Measurements from ENCODE around the gene NRXN3.

The NRXN3 gene

GRCh38 chr14:79089576-79089975, 919.4 kb downstream of the NRXN3 start:
- TF ChIP-seq, protein P1, sequence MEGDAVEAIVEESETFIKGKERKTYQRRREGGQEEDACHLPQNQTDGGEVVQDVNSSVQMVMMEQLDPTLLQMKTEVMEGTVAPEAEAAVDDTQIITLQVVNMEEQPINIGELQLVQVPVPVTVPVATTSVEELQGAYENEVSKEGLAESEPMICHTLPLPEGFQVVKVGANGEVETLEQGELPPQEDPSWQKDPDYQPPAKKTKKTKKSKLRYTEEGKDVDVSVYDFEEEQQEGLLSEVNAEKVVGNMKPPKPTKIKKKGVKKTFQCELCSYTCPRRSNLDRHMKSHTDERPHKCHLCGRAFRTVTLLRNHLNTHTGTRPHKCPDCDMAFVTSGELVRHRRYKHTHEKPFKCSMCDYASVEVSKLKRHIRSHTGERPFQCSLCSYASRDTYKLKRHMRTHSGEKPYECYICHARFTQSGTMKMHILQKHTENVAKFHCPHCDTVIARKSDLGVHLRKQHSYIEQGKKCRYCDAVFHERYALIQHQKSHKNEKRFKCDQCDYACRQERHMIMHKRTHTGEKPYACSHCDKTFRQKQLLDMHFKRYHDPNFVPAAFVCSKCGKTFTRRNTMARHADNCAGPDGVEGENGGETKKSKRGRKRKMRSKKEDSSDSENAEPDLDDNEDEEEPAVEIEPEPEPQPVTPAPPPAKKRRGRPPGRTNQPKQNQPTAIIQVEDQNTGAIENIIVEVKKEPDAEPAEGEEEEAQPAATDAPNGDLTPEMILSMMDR (IDR thresholded peaks at IDR 0.05; ENCODE audit: low read depth, low read length), result no peak
- no peak overlapping the region for H3K4me3 ChIP-seq (ENCODE audit: low read depth, low read length)

DNA sequence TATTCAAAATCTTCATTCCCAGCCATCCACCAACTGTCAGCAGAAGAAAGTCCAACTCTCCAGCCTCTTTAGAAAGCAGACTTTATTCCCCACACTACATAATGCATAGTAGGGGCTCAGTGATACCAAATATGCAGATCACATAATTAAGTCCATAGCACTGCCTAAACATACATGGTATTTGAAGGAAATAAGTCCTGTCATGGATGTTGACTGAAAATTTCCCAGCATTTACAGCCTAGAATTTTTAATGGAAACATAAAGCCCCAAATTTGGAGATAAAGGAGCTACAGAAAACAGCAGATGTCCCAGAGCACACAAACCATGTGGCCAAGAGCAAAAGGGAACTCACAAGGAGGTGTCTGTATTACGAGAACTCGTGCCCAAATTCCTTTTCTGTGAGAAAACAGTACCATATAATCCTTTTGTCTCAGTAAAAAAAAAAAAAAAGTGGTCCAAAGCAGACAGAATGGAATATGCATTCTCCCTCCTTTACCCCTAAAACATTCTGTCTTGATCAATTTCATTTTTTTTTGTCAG, 920.5 kb downstream of the NRXN3 start:
- TF ChIP-seq, protein P1 (IDR thresholded peaks at IDR 0.05; ENCODE audit: low read depth, low read length), result no peak
- no peak overlapping the region for H3K4me3 ChIP-seq (ENCODE audit: low read depth, low read length)

- H3K4me3 ChIP-seq (ENCODE audit: low read depth, low read length), result no peak overlapping the region
These were observed 921.3 kb downstream of the NRXN3 start for GRCh38 chr14:79091381-79091963.

GRCh38 chr14:79093531-79093930, 923.4 kb downstream of the NRXN3 start:
- TF ChIP-seq, protein P1 (IDR thresholded peaks at IDR 0.05; ENCODE audit: low read depth, low read length), result no peak
- H3K4me3 ChIP-seq (ENCODE audit: low read depth, low read length), result no peak overlapping the region

More at GRCh38 chr14:79091381-79091963, 921.3 kb downstream of the NRXN3 start:
- TF ChIP-seq, protein P1 (IDR thresholded peaks at IDR 0.05; ENCODE audit: low read depth, low read length), result no peak

GRCh38 chr14:79094951-79095350, 924.8 kb downstream of the NRXN3 start:
- TF ChIP-seq, protein P1 (IDR thresholded peaks at IDR 0.05; ENCODE audit: low read depth, low read length), result no peak
- H3K4me3 ChIP-seq (ENCODE audit: low read depth, low read length), result no peak overlapping the region

DNA sequence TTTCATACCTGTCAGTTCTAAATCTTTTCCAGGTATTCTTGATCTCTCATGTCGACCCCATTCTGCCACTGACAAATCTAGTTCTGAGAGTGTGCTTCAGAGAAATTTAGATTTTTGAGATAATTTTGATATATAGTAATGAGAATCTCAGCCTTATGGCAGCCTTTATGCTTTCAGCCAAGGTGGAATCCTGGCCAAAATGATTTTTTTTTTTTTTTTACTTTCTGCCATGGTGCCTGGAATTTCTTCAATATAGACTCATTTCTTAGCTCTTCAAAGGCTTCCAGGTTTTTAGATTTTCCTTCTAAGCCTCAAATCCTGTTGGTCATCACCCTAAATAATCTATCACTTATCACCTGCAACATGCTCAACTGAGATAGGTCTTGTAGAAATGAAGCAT, 926.6 kb downstream of the NRXN3 start:
- H3K4me3 ChIP-seq (ENCODE audit: low read depth, low read length), result no peak overlapping the region
- TF ChIP-seq, protein P1 (IDR thresholded peaks at IDR 0.05; ENCODE audit: low read depth, low read length), result no peak

- H3K4me3 ChIP-seq (ENCODE audit: low read depth, low read length), result no peak overlapping the region
- TF ChIP-seq, protein P1 (IDR thresholded peaks at IDR 0.05; ENCODE audit: low read depth, low read length), result no peak
These were observed 928.2 kb downstream of the NRXN3 start for GRCh38 chr14:79098324-79098723.

All from WI38 (cell line).